Measurements from ENCODE around the gene UBE4B.
"Not testable (repeated sequence)": the region's sequence is repeated elsewhere in the genome, so short reads cannot be mapped to it uniquely, and the experiment has no call there.

The UBE4B gene

GRCh38 chr1:10032590-10033358 is at the start of gene UBE4B:
UBE4B (plus strand) TSS chr1:10032958; CDS start chr1:10033671, 713 bp downstream.
- peak; percentile 97 for DNase-seq

- no peak for DNase-seq
Measured at GRCh38 chr1:9984253-9984652, 48.5 kb upstream of the UBE4B start.

- no peak for DNase-seq
Measured at GRCh38 chr1:9985001-9985400, 47.8 kb upstream of the UBE4B start.

GRCh38 chr1:9989773-9990172 is 43.0 kb upstream of the UBE4B start:
- DNase-seq = no peak

GRCh38 chr1:9990944-9991343 is 41.8 kb upstream of the UBE4B start:
- DNase-seq = no peak

- no peak for DNase-seq
Measured at GRCh38 chr1:9992910-9993309, 39.8 kb upstream of the UBE4B start.

GRCh38 chr1:9993561-9994075 is 39.1 kb upstream of the UBE4B start:
- DNase-seq = no peak

GRCh38 chr1:9996624-9997582 is 35.9 kb upstream of the UBE4B start, which contains the start of gene RBP7:
RBP7 (plus strand) TSS chr1:9997228; CDS start chr1:9997259, 31 bp downstream.
- no peak for DNase-seq

GRCh38 chr1:10001016-10001665 is 31.6 kb upstream of the UBE4B start:
- DNase-seq = no peak

- not testable (repeated sequence) for DNase-seq
Measured at GRCh38 chr1:10005248-10005647, 27.5 kb upstream of the UBE4B start.

GRCh38 chr1:10007169-10007568 is 25.6 kb upstream of the UBE4B start:
- DNase-seq = no peak

- no peak for DNase-seq
Measured at GRCh38 chr1:10014016-10014415, 18.7 kb upstream of the UBE4B start.

- no peak for DNase-seq
Measured at GRCh38 chr1:10019561-10019960, 13.2 kb upstream of the UBE4B start.

- no peak for DNase-seq
Measured at GRCh38 chr1:10020086-10020485, 12.7 kb upstream of the UBE4B start.

GRCh38 chr1:10020678-10021077 is 12.1 kb upstream of the UBE4B start:
- not testable (repeated sequence) for DNase-seq

GRCh38 chr1:10021992-10022391 is 10.8 kb upstream of the UBE4B start:
- not testable (repeated sequence) for DNase-seq

- no peak for DNase-seq
Measured at GRCh38 chr1:10022656-10023055, 10.1 kb upstream of the UBE4B start.

- DNase-seq = no peak
Measured at GRCh38 chr1:10025354-10025753, 7.4 kb upstream of the UBE4B start.

GRCh38 chr1:10027027-10027426 is 5.7 kb upstream of the UBE4B start:
- DNase-seq = no peak

GRCh38 chr1:10028956-10029500 is 3.7 kb upstream of the UBE4B start:
- DNase-seq = not testable (repeated sequence)

- DNase-seq = no peak
Measured at GRCh38 chr1:10031461-10031860, 1.3 kb upstream of the UBE4B start.

- DNase-seq = peak; percentile 43
Measured at GRCh38 chr1:10033359-10033845, 644 bp downstream of the UBE4B start.
